Nephron (organoid): ENCODE data around the gene PLCB1.
A peak's percentile ranks its signal among the peaks of the same experiment; 100 is the strongest.

Experiments used
- H3K27ac Mint-ChIP-seq, 3 experiments: 2 replicates each; pipeline ENCODE4 v1.8.0; 2020; ENCODE audit warnings: mixed read lengths in 3 of 3, mild to moderate bottlenecking in 2 of 3, moderate library complexity in 1 of 3
- H3K27me3 Mint-ChIP-seq: 2 replicates; pipeline ENCODE4 v1.8.0; 2021; ENCODE audit warnings: low read depth, mild to moderate bottlenecking, moderate library complexity, mixed read lengths
- H3K36me3 Mint-ChIP-seq: 2 replicates; pipeline ENCODE4 v1.8.0; 2020; ENCODE audit warnings: low read depth, mixed read lengths
- H3K4me1 Mint-ChIP-seq: 2 replicates; pipeline ENCODE4 v1.8.0; 2020; ENCODE audit warnings: mixed read lengths
- H3K4me3 Mint-ChIP-seq, 3 experiments: 2 replicates each; pipeline ENCODE4 v1.8.0; 2020; ENCODE audit warnings: mild to moderate bottlenecking in 3 of 3, mixed read lengths in 3 of 3, moderate library complexity in 2 of 3
- H3K9me3 Mint-ChIP-seq: 2 replicates; pipeline ENCODE4 v1.8.0; 2020; ENCODE audit warnings: mixed read lengths
- CTCF ChIP-seq, 3 experiments: fragments of 200-600 bp; sonication (generic); IDR thresholded peaks; one replicate each; pipeline ENCODE4 v1.5.0; 2021; ENCODE audit warnings: antibody characterized with exemption in 3 of 3; ENCODE audit not compliant: unreplicated experiment in 3 of 3

PLCB1 gene

DNA sequence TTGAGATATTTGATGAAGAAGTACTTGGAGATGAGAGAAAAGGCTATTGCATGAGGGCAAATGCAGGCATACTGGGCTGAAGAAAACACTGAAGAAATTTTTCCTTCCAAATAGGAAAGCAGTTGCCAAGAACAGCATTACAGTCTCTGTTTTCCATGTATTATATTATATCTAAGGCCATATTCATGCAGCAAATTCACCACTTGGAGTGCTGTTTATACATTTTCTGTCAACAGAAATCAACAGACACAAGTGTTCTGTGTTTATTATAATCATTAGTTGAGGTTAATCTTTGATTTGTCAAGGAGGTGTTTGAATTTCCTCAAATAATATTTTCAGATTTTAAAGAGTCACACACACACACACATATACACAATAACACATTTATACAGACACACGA is 668.0 kb downstream of the PLCB1 start:
- TF ChIP-seq CTCF (IDR thresholded peaks at IDR 0.05; ENCODE audit: unreplicated experiment in 3 of 3) = no peak
- Mint-ChIP-seq H3K9me3 (no peaks in the 10 kb centered on the region), H3K27me3 (peaks cover 3% of the 10 kb centered on the region), H3K4me1 (no peaks in the 10 kb centered on the region), H3K36me3 (peaks cover 31% of the 10 kb centered on the region), H3K27ac (no peak overlapping the region), H3K4me3 (no peak overlapping the region)

- H3K27me3 Mint-ChIP-seq = peaks cover 3% of the 10 kb centered on the region
- H3K4me3 Mint-ChIP-seq = no peak overlapping the region
- no peak overlapping the region for H3K27ac Mint-ChIP-seq
- TF ChIP-seq CTCF (IDR thresholded peaks at IDR 0.05; ENCODE audit: unreplicated experiment in 3 of 3) = no peak
- no peaks in the 10 kb centered on the region for H3K4me1 Mint-ChIP-seq
- no peaks in the 10 kb centered on the region for H3K9me3 Mint-ChIP-seq
- peaks cover 37% of the 10 kb centered on the region for H3K36me3 Mint-ChIP-seq
Measured at GRCh38 chr20:8801686-8802085, 669.6 kb downstream of the PLCB1 start.

GRCh38 chr20:8803065-8803464 is 671.0 kb downstream of the PLCB1 start:
- Mint-ChIP-seq H3K4me3 (no peak overlapping the region), H3K4me1 (no peaks in the 10 kb centered on the region), H3K36me3 (peaks cover 28% of the 10 kb centered on the region), H3K27me3 (peaks cover 3% of the 10 kb centered on the region), H3K27ac (peak overlapping the region in 1 of 3 experiments; percentile 21), H3K9me3 (no peaks in the 10 kb centered on the region)
- no peak for TF ChIP-seq CTCF (IDR thresholded peaks at IDR 0.05; ENCODE audit: unreplicated experiment in 3 of 3)

DNA sequence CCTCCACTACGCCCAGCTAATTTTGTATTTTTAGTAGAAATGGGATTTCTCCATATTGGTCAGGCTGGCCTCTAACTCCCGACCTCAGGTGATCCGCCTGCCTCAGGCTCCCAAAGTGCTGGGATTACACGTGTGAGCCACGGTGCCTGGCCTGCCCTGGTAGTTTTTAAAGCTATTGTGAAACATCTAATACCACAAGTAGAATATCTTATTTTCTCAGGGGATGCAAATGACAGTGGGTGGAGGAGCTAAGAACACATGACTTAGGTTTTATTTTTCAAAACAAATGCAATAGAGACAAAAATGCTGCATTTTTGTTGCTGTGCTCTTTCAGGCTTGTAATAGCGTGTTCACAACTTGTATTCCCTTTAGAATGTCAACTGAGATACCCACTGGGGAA is 671.9 kb downstream of the PLCB1 start:
- Mint-ChIP-seq H3K27me3 (peaks cover 3% of the 10 kb centered on the region), H3K36me3 (peaks cover 24% of the 10 kb centered on the region), H3K4me3 (no peak overlapping the region), H3K9me3 (no peaks in the 10 kb centered on the region), H3K4me1 (no peaks in the 10 kb centered on the region), H3K27ac (no peak overlapping the region)
- no peak for TF ChIP-seq CTCF (IDR thresholded peaks at IDR 0.05; ENCODE audit: unreplicated experiment in 3 of 3)

DNA sequence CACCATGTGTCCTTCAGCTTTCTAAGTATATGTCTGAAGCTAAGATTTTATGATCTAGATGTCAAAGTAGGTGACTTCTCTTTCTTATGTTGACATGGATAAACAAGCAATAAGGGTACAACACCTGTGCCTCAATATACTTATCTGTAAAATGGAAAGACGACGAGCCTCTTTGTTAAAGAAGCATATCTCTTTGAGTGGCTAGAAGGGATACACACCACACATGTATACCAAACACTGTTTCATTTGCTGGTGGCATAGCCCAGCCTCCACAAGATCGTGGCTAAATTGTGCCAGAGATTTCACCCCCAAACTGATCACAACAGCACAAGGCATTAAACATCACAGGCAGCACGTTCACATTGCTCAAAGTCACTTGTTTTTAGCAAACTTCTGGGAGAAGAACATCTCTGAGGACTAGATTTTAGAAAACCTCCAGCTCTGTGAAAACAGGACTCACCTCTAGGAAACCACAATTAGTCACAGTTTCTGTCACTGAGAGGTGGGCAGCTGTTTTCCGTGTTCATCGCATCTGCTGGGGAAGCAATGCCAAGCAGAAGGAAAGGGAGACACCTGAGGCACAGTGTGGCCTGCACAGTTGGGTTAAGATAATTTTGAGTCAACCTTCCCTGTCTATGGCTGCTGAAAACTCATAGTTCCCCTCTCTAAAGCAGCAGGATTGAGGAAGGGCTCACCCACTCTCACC is 673.8 kb downstream of the PLCB1 start:
- peaks cover 22% of the 10 kb centered on the region for H3K36me3 Mint-ChIP-seq
- no peak overlapping the region for H3K27ac Mint-ChIP-seq
- no peak overlapping the region for H3K4me3 Mint-ChIP-seq
- peaks cover 5% of the 10 kb centered on the region for H3K4me1 Mint-ChIP-seq
- no peaks in the 10 kb centered on the region for H3K9me3 Mint-ChIP-seq
- TF ChIP-seq CTCF (IDR thresholded peaks at IDR 0.05; ENCODE audit: unreplicated experiment in 3 of 3) = no peak
- H3K27me3 Mint-ChIP-seq = peaks cover 3% of the 10 kb centered on the region
